IPS DF 4.7 (cell line): ENCODE measurements around the gene NMNAT1.
"Not testable (repeated sequence)": the region's sequence is repeated elsewhere in the genome, so short reads cannot be mapped to it uniquely, and the experiment has no call there.

ENCODE experiments used
- DNase-seq: peaks from one replicate; pipeline ENCODE4 v3.0.0-alpha.2; 2013; ENCODE audit warnings: low spot score; ENCODE audit errors: extremely low read depth

Gene NMNAT1

GRCh38 chr1:9942939-9943788, at the start of gene NMNAT1, which contains the start of gene LZIC:
Gene NMNAT1 (plus strand): TSS chr1:9943475. CDS start chr1:9972074, 28,599 bp downstream.
Gene LZIC (minus strand): TSS chr1:9943391. CDS start chr1:9936619, 6,772 bp downstream.
- peak; percentile 62 for DNase-seq

DNA sequence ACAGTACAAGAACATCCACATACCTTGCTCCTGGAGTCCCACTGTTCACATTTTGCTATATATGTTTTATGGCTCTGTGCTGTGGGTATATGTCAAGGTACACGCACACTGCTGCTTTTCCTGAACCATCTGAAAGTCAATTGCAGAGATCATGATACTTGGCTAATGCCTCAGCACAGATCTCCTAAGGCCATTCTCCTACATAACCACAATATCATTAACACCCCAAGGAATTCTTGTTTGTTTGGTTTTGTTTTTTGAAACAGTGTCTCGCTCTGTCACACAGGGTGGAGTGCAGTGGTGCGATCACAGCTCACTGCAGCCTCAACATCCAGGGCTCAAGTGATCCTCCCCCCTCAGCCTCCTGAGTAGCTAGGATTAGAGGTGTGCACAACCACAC, 49.2 kb upstream of the NMNAT1 start:
- no peak for DNase-seq

- no peak for DNase-seq
Observed at GRCh38 chr1:9900142-9901043, 42.9 kb upstream of the NMNAT1 start.

DNA sequence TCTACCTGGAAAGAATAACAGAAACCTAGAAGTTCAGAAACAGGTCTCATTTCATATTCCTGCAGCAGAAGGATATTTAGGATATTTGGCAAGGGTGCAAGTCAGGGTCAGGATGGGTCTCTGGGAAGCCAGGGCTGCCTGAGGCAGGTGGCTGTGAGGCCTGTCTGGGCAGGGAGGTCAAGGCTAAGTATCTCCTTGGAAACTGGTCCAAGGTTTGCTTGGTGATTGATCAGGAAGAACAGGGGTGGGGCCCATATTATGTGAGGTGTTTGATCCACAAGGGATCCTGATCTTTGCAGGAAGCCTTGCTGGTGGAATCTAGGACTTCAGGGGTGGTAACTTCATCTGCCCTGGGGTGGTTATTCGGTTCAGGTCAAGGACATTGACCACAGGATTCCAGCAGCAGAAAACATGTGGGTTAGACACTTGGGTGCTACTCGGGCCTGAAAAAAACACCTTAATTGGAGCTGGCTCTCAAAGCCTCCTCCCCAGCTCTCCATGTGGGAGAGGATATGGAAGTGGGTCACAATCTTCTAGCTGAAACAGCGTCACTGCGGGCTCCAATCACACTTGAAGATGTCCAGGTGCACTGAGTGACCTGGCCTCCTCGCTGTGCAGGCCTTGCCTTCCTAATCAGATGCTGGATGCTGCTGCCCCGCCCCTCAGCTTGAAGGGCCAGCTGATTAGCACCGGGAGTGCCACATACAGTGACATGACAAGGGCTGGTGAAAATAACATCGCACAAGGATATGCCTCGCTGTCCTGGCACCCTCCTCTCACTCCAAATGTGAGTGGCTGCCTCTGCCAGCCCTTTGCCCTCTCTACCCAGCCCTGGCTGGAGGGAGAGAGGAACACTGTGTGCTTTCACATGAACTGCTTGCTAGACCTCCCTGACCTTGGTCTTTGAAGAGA, 41.9 kb upstream of the NMNAT1 start:
- DNase-seq, result no peak

- no peak for DNase-seq
Observed at GRCh38 chr1:9902060-9902452, 41.2 kb upstream of the NMNAT1 start.

GRCh38 chr1:9903801-9904527, 39.3 kb upstream of the NMNAT1 start:
- DNase-seq, result no peak

DNA sequence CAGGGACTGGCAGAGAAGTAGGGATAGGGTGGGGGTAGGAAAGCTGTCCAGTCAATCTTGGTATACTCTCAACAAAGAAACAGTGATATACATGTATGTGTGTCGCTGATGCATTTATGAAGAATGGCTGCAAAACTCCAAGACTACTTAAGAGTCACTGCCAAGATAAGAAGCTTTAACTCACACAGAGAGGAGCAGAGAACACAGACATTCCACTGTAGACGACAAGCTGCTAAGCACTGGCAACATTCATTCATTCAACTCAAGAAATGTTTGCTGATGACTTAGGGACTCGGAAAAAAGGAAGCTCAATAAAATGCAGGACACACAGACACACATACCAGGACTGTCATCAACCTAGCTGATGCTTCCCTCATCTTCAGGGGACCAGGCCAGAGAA, 38.7 kb upstream of the NMNAT1 start:
- DNase-seq, result no peak

DNA sequence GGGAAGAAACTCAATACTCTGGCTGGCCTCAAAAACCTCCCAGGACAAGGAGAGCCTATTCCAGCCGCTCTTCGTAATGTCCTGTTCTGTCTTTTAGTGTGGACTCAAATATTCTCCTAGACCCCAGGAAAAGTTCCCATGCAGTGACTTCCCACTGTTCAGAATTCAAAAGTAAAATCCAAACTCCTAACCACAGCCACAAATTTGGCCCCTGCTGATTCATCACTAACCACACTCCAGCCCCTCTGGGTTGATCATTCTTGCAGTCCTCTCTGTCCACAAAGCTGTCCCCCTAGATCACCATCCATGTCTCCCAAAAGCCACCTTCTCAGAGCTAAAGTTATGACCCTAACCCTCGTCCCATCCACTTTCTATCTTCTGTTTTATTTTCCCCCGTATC, 38.3 kb upstream of the NMNAT1 start:
- DNase-seq, result no peak

GRCh38 chr1:9906466-9906865, 36.8 kb upstream of the NMNAT1 start:
- no peak for DNase-seq

DNA sequence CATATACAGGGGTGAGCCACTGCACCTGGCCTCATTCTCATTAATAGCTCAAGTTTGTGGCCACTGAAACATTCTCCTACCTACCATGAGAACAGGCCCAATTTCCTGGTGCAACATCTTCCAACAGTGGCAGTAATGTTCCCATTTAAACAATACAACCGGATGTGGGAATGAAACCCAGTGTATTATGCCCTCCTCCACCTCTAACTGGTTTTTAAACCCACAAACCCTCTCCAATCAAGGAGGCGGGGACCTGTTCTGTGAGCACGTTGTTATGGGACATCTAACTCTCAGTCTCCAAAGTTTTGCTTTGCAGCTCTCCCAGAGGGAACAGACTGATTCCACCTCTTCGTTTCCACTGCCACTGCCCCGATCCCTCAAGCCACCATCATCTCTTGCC, 35.8 kb upstream of the NMNAT1 start:
- DNase-seq, result no peak

DNA sequence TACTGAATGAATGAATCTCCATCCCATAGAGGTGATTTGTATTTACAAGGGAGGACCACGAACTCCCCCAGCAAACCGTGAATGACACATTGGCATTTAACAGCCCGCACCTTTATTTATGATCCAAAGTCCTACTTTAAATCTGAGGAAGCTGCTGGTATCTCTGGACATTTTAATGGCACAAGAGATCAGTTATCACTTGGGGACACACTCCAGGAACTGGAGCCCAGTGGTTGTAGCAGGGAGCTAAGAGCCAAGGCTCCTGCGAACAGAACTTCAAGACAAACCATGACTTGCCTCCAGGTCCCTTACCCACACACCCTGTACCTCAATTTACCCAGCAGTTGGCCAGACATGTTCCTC, 34.4 kb upstream of the NMNAT1 start:
- DNase-seq, result no peak

GRCh38 chr1:9909234-9910046, 33.8 kb upstream of the NMNAT1 start:
- DNase-seq, result no peak

- no peak for DNase-seq
Observed at GRCh38 chr1:9910076-9910422, 33.2 kb upstream of the NMNAT1 start, which contains the start of gene CTNNBIP1. Gene CTNNBIP1 (minus strand): TSS chr1:9910269. CDS start chr1:9872064, 38,205 bp downstream.

- DNase-seq, result peak; percentile 87
Observed at GRCh38 chr1:9910423-9911178, 32.7 kb upstream of the NMNAT1 start.

DNA sequence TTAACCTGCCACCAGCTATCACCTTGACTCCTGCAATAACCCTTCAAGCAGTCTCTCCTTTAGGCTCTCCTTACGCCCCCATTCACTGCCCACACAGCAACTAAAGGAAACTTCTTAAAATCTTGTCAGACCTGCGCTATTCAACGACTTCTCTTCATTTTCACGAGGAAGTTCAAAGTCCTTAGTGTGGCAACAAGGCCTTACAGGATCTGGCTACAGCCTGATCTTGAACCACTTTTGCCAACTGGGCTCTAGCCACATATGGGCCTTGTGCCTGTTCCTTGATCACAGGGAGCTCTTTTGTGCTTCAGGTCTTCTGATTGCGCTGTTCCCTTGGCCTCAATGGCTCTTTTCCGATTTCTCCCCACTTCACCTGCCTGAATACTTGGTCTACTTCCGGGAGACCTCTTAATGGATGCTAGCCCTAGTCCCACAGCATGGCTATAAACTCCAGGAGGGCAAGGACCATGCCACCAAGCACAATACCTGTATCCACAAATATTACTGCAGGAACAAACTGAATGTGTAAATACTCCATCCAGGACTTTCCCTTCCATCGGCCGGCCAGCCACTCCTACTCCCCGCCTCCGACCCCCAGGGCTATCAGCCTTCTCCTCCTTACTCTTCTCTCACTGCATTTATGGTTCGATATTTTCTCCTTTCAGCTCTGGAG, 30.9 kb upstream of the NMNAT1 start:
- no peak for DNase-seq

DNA sequence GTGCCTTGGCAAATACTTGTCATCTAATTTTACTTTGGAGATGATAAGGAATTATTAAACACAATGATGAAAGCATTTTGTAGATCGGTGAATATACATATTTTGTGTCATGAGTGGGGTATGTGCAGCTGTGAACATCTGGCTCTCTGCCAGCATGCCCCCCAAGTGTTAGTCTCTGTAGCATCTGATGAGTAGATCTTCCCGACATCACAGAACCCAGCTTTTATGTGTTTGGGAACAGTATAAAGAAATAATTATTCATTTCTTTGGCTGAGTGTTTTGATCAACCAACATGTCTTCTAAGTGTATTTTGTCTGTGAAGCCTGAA, 28.7 kb upstream of the NMNAT1 start:
- DNase-seq, result no peak

GRCh38 chr1:9916452-9916851, 26.8 kb upstream of the NMNAT1 start:
- DNase-seq, result no peak

DNA sequence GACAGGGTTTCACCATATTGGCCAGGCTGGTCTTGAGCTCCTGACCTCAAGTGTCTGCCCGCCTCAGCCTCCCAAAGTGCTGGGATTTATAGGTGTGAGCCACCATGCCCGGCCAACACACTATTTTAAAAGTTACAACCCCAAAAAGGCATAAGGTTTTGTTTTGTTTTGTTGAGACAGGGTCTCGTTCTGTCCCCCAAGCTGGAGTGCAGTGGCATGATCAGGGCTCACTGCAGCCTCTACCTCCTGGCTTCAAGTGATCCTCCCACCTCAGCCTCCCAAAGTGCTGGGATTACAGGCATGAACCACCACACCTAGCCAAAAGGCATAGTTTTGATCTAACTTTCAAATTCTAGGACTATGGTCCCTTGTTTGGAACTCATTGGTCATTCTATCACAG, 25.8 kb upstream of the NMNAT1 start:
- not testable (repeated sequence) for DNase-seq

DNA sequence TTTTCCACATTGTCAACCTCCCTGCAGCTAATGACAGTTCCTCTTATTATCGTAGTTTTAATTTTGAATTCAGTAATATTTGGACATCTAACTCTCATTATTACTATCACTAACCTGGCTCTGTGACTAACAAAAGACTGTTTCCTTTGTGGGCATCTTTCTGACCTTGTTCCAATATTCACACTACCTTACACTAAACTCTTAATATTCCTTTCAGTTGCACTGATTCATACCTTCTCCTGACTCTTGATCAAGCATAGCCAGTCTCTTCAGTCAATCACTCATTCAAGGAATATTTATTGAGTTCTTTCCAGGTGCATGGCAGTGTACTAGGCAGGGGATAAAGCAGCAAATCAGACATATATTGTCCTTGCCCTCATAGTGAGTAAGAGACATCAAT, 25.4 kb upstream of the NMNAT1 start:
- no peak for DNase-seq
